Measurements from ENCODE around the gene GPR6.

The GPR6 gene

GRCh38 chr6:109978174-109979032 is at the start of gene GPR6 (continued):
- TF ChIP-seq, protein P1, sequence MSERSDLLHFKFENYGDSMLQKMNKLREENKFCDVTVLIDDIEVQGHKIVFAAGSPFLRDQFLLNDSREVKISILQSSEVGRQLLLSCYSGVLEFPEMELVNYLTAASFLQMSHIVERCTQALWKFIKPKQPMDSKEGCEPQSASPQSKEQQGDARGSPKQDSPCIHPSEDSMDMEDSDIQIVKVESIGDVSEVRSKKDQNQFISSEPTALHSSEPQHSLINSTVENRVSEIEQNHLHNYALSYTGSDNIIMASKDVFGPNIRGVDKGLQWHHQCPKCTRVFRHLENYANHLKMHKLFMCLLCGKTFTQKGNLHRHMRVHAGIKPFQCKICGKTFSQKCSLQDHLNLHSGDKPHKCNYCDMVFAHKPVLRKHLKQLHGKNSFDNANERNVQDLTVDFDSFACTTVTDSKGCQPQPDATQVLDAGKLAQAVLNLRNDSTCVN (tag by site-specific recombination; optimal IDR thresholded peaks at IDR 0.05), result peak; percentile 63
- no peak for TF ChIP-seq ZNF175 (tag by site-specific recombination; IDR thresholded peaks at IDR 0.05)
- TF ChIP-seq PRDM10 (tag by site-specific recombination; IDR thresholded peaks at IDR 0.05), result no peak
- no peak for TF ChIP-seq ZNF843 (tag by site-specific recombination; IDR thresholded peaks at IDR 0.05)
- no peak for TF ChIP-seq ZNF280C (tag by site-specific recombination; IDR thresholded peaks at IDR 0.05)
- TF ChIP-seq YY1 (tag by site-specific recombination; IDR thresholded peaks at IDR 0.05), result no peak
- no peak for TF ChIP-seq ZNF26 (tag by site-specific recombination; IDR thresholded peaks at IDR 0.05)
- TF ChIP-seq ZNF121 (tag by site-specific recombination; IDR thresholded peaks at IDR 0.05), result no peak
- TF ChIP-seq KLF17 (tag by site-specific recombination; IDR thresholded peaks at IDR 0.05), result no peak; the same call in 1 of the 2 replicates
- TF ChIP-seq GLIS2 (tag by site-specific recombination; IDR thresholded peaks at IDR 0.05), result peak; percentile 85
- no peak for TF ChIP-seq WT1 (tag by site-specific recombination; IDR thresholded peaks at IDR 0.05)
- no peak for TF ChIP-seq ZNF544 (tag by site-specific recombination; IDR thresholded peaks at IDR 0.05)
- TF ChIP-seq ZNF645 (tag by site-specific recombination; IDR thresholded peaks at IDR 0.05), result no peak
- TF ChIP-seq, protein P2, sequence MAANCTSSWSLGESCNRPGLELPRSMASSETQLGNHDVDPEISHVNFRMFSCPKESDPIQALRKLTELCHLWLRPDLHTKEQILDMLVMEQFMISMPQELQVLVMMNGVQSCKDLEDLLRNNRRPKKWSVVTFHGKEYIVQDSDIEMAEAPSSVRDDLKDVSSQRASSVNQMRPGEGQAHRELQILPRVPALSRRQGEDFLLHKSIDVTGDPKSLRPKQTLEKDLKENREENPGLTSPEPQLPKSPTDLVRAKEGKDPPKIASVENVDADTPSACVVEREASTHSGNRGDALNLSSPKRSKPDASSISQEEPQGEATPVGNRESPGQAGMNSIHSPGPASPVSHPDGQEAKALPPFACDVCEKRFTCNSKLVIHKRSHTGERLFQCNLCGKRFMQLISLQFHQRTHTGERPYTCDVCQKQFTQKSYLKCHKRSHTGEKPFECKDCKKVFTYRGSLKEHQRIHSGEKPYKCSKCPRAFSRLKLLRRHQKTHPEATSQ (tag by site-specific recombination; IDR thresholded peaks at IDR 0.05), result no peak
- 0 out of 2 replicates have a peak, but pooled peaks have one; percentile 40 for TF ChIP-seq PBX3 (CRISPR knock-in tag; IDR thresholded peaks at IDR 0.05)
- no peak for TF ChIP-seq KLF9 (tag by site-specific recombination; IDR thresholded peaks at IDR 0.05; ENCODE audit: low read depth)
- TF ChIP-seq ZNF10 (tag by site-specific recombination; IDR thresholded peaks at IDR 0.05), result no peak
- TF ChIP-seq ZNF324 (tag by site-specific recombination; IDR thresholded peaks at IDR 0.05), result no peak
- peak; percentile 53; the same call in 1 of the 2 replicates for TF ChIP-seq ZNF423 (tag by site-specific recombination; IDR thresholded peaks at IDR 0.05)
- TF ChIP-seq, protein P3, sequence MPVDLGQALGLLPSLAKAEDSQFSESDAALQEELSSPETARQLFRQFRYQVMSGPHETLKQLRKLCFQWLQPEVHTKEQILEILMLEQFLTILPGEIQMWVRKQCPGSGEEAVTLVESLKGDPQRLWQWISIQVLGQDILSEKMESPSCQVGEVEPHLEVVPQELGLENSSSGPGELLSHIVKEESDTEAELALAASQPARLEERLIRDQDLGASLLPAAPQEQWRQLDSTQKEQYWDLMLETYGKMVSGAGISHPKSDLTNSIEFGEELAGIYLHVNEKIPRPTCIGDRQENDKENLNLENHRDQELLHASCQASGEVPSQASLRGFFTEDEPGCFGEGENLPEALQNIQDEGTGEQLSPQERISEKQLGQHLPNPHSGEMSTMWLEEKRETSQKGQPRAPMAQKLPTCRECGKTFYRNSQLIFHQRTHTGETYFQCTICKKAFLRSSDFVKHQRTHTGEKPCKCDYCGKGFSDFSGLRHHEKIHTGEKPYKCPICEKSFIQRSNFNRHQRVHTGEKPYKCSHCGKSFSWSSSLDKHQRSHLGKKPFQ (tag by site-specific recombination; IDR thresholded peaks at IDR 0.05), result no peak
- TF ChIP-seq ZNF837 (tag by site-specific recombination; IDR thresholded peaks at IDR 0.05), result no peak
- TF ChIP-seq ZNF138 (tag by site-specific recombination; IDR thresholded peaks at IDR 0.05; ENCODE audit: borderline replicate concordance), result no peak
- no peak for TF ChIP-seq ZNF501 (tag by site-specific recombination; IDR thresholded peaks at IDR 0.05)
